Measurements from ENCODE around the gene PPP2R5B. TPM values are rescaled to one million over a fixed set of nuclear protein-coding genes. Genes with fewer than 3 reads are reported as not detected.
A peak's percentile ranks its signal among the peaks of the same experiment; 100 is the strongest.

PPP2R5B gene
- total RNA-seq, 2 experiments from 2014 or later: 20.2 to 21.2 TPM

GRCh38 chr11:64918017-64918416 is 6.5 kb upstream of the PPP2R5B start:
- peak overlapping the region; percentile 84 for H3K27ac Mint-ChIP-seq
- no peak for ATAC-seq
- CTCF ChIA-PET: interaction anchor here (0.5 to 1.8 kb wide), 6 partner anchors 30 to 218 kb away, joined by 3 to 7 read pairs (median 4); partner anchors contain the start of gene ARL2
- TF ChIP-seq CTCF (IDR thresholded peaks at IDR 0.05): peak; percentile 20
- peak overlapping the region; percentile 93 for H3K4me3 Mint-ChIP-seq
- POLR2A ChIA-PET: interaction anchor here (1.1 to 1.4 kb wide), 3 partner anchors 11 to 97 kb away, joined by 3 to 4 read pairs (median 4); partner anchors contain the start of gene ARL2
- peak; percentile 33 for DNase-seq
- H3K27me3 Mint-ChIP-seq: no peaks in the 10 kb centered on the region
- intact Hi-C loops (cut with micrococcal nuclease): no loop called here
- H3K9me3 Mint-ChIP-seq: no peaks in the 10 kb centered on the region
- H3K4me1 Mint-ChIP-seq (ENCODE audit: low read depth): peaks cover 23% of the 10 kb centered on the region
- H3K36me3 Mint-ChIP-seq (ENCODE audit: low read depth): peaks cover 1% of the 10 kb centered on the region

DNA sequence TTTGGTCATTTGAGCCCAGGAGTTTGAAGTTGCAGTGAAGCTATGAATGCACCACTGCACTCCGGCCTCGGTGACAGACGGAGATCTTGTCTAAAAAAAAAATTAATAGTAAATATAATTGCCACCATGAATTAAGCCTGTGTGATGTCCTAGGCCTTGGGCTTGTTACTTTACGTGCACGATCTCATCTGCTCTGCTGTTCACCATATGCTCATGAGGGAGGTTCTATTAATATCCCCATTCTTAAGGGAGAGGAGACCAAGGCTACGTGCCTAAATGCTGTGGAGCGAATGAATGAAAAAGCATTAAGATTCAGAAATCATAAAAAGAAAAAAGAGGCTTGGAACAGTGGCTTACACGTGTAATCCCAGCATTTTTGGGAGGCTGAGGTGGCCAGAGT is 4.9 kb upstream of the PPP2R5B start:
- Mint-ChIP-seq H3K36me3 (ENCODE audit: low read depth) (peaks cover 1% of the 10 kb centered on the region), H3K27ac (no peak overlapping the region), H3K4me3 (no peak overlapping the region), H3K27me3 (no peaks in the 10 kb centered on the region), H3K9me3 (no peaks in the 10 kb centered on the region), H3K4me1 (ENCODE audit: low read depth) (peaks cover 29% of the 10 kb centered on the region)
- ATAC-seq (no peak), DNase-seq (no peak)
- intact Hi-C loops (cut with micrococcal nuclease): no loop called here
- POLR2A ChIA-PET: interaction anchor here (0.6 kb wide), 1 partner anchor 41 kb away, joined by 5 read pairs; the partner anchor contains the start of gene EHD1
- no peak for TF ChIP-seq CTCF (IDR thresholded peaks at IDR 0.05)
- CTCF ChIA-PET: no interaction called here

DNA sequence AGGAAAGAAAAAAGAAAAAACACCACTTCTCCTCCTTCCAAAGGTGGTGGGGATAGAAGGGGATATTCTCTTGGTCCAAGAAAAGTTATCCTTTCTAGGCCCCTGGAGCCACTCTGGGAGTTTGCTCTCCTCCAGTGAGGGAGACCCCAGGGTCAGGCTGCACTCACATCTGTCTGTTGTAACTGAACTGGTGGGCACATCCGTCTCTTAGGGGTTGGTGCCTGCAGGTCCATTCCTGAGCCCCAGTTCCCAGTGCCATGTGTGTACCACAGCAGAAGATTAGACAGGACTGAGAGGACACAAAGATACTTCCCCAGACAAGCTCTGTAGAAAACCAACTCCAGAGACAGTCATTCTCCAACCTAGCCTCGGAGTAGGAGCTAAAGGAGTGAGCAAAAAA is 4.4 kb upstream of the PPP2R5B start:
- no peak overlapping the region for H3K4me3 Mint-ChIP-seq
- intact Hi-C loops (cut with micrococcal nuclease): no loop called here
- no peaks in the 10 kb centered on the region for H3K9me3 Mint-ChIP-seq
- no peaks in the 10 kb centered on the region for H3K27me3 Mint-ChIP-seq
- no peak for ATAC-seq
- no peak for DNase-seq
- ChIA-PET CTCF (no interaction called here), POLR2A (interaction anchor here (0.6 kb wide), 1 partner anchor 41 kb away, joined by 5 read pairs; the partner anchor contains the start of gene EHD1)
- H3K27ac Mint-ChIP-seq: no peak overlapping the region
- H3K36me3 Mint-ChIP-seq (ENCODE audit: low read depth): peaks cover 1% of the 10 kb centered on the region
- no peak for TF ChIP-seq CTCF (IDR thresholded peaks at IDR 0.05)
- peaks cover 32% of the 10 kb centered on the region for H3K4me1 Mint-ChIP-seq (ENCODE audit: low read depth)

- Mint-ChIP-seq H3K9me3 (no peaks in the 10 kb centered on the region), H3K27me3 (no peaks in the 10 kb centered on the region), H3K4me1 (ENCODE audit: low read depth) (peaks cover 24% of the 10 kb centered on the region), H3K36me3 (ENCODE audit: low read depth) (peaks cover under 1% of the 10 kb centered on the region), H3K27ac (no peak overlapping the region), H3K4me3 (no peak overlapping the region)
- ATAC-seq (no peak), DNase-seq (no peak)
- no peak for TF ChIP-seq CTCF (IDR thresholded peaks at IDR 0.05)
- ChIA-PET CTCF (no interaction called here), POLR2A (no interaction called here)
- intact Hi-C loops (cut with micrococcal nuclease): no loop called here
Measured at GRCh38 chr11:64921384-64921783, 3.1 kb upstream of the PPP2R5B start.

DNA sequence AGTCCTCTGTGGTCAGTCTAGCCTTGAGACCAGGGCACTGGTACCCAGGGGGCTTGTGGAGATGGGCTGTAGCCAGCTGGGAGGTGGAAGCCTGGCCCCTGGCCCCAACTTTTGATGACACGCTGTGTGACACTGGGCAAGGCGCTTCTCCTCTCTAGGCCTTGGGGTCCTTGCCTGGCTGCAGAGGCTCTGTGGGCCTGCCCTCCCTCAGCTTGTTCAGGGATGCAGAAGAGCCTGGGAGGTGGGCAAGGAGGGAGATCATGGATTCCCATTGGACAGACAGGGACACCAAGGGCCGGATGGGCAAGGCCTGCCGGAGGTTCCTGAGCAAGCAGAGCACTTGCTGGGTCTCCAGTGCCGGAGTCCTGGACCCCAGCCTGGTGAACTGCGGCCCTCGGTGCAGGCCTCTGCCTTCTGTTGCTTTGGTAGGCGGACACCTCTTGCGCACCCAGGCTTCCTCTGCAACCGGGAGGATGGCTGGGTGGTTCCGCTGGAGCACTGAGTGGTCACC is 1.3 kb upstream of the PPP2R5B start:
- no peak for DNase-seq
- H3K4me1 Mint-ChIP-seq (ENCODE audit: low read depth): peaks cover 14% of the 10 kb centered on the region
- no peak overlapping the region for H3K4me3 Mint-ChIP-seq
- peaks cover 2% of the 10 kb centered on the region for H3K36me3 Mint-ChIP-seq (ENCODE audit: low read depth)
- TF ChIP-seq CTCF (IDR thresholded peaks at IDR 0.05): no peak
- H3K27me3 Mint-ChIP-seq: no peaks in the 10 kb centered on the region
- ChIA-PET POLR2A (interaction anchor here (0.9 to 1.6 kb wide), 5 partner anchors 7 to 173 kb away, joined by 3 to 5 read pairs (median 3); no protein-coding TSS in a partner anchor), CTCF (interaction anchor here (1.0 to 1.5 kb wide), 2 partner anchors 31 to 75 kb away, joined by 3 to 5 read pairs; no protein-coding TSS in a partner anchor)
- intact Hi-C loops (cut with micrococcal nuclease): no loop called here
- no peak for ATAC-seq
- H3K27ac Mint-ChIP-seq: no peak overlapping the region
- no peaks in the 10 kb centered on the region for H3K9me3 Mint-ChIP-seq
